ENCODE measurements around the gene LNP1.

- TF ChIP-seq POLR2A (IDR thresholded peaks at IDR 0.05; ENCODE audit: low read length) (no peak), GATA1 (IDR thresholded peaks at IDR 0.05; ENCODE audit: low read depth, low read length) (no peak)
These were observed 2.9 kb downstream of the LNP1 start for GRCh38 chr3:100404250-100404548.

Data from erythroblast (primary cell).